K562 (cell line): ENCODE results near the gene FAM50A. TPM values are rescaled to one million over a fixed set of nuclear protein-coding genes. Genes with fewer than 3 reads are reported as not detected.

Experiments
- CREM ChIP-seq: IDR thresholded peaks from 2 replicates; pipeline ENCODE4 v1.6.1; 2014; ENCODE audit warnings: antibody characterized with exemption, low read depth
- EP400 ChIP-seq: fragments of 450-650 bp; IDR thresholded peaks from 2 replicates; pipeline ENCODE4 v1.6.1; 2017; ENCODE audit warnings: antibody characterized with exemption, mild to moderate bottlenecking, moderate library complexity
- ETV6 ChIP-seq, 3 experiments: fragments of 150-350 bp in 1 of 3; sonication (generic) in 1 of 3; formaldehyde crosslinking in 1 of 3; IDR thresholded peaks; 2 replicates each; pipeline versions ENCODE4 v1.6.1 to v1.8.0; 2014 to 2022; ENCODE audit warnings: borderline replicate concordance in 2 of 3, low read depth in 2 of 3, antibody characterized with exemption in 1 of 3, low read length in 1 of 3, mild to moderate bottlenecking in 1 of 3, missing genetic modification reagents in 1 of 3
- MTA2 ChIP-seq: fragments of 450-650 bp; IDR thresholded peaks from 2 replicates; pipeline ENCODE4 v1.6.1; 2016; ENCODE audit warnings: low read depth
- PURB ChIP-seq: sonication (generic); formaldehyde crosslinking; IDR thresholded peaks from 2 replicates; pipeline ENCODE4 v1.9.0; 2021; ENCODE audit warnings: low read depth, mild to moderate bottlenecking, missing genetic modification reagents
- RB1 ChIP-seq: fragments of 450-650 bp; IDR thresholded peaks from 2 replicates; pipeline ENCODE4 v1.6.1; 2017; ENCODE audit warnings: low read depth, mild to moderate bottlenecking
- TCF3 ChIP-seq: sonication (generic); formaldehyde crosslinking; IDR thresholded peaks from 2 replicates; pipeline ENCODE4 v1.4.0; 2020; ENCODE audit warnings: mild to moderate bottlenecking, missing genetic modification reagents
- TCF7 ChIP-seq: sonication (generic); IDR thresholded peaks from 2 replicates; pipeline ENCODE4 v1.6.1; 2016; ENCODE audit warnings: antibody characterized with exemption, borderline replicate concordance
- TGIF2 ChIP-seq: sonication (generic); formaldehyde crosslinking; IDR thresholded peaks from 2 replicates; pipeline ENCODE4 v1.8.1; 2022; ENCODE audit warnings: mild to moderate bottlenecking, missing genetic modification reagents, moderate library complexity
- ZFP1 ChIP-seq: fragments of 450-650 bp; formaldehyde crosslinking; IDR thresholded peaks from 2 replicates; pipeline ENCODE4 v1.4.0; 2020; ENCODE audit warnings: mild to moderate bottlenecking, mixed read lengths
- ZKSCAN3 ChIP-seq: fragments of 250-450 bp; sonication (Bioruptor Pico); IDR thresholded peaks from 2 replicates; pipeline ENCODE4 v1.4.0; 2020
- ZNF121 ChIP-seq: sonication (generic); formaldehyde crosslinking; conservative IDR thresholded peaks from 2 replicates; pipeline ENCODE4 v1.8.0; 2022; ENCODE audit warnings: missing genetic modification reagents
- ZNF232 ChIP-seq: sonication (generic); formaldehyde crosslinking; IDR thresholded peaks from 2 replicates; pipeline ENCODE4 v1.8.0; 2022; ENCODE audit warnings: mild to moderate bottlenecking, missing genetic modification reagents
- polyA plus RNA-seq, 8 experiments: library from polyadenylated mRNA; depleted of rRNA in 4 of 8; stranded (reverse) in 5 of 8; unstranded in 3 of 8; fragments of >200 nt; fragmentation: Nextera tagmentation in 2 of 8; fragmentation: Illumina TruSeq in 1 of 8; extraction: Ambion mirVana in 2 of 8; extraction: Trizol in 1 of 8; gene quantifications; 2 replicates each; pipeline versions ENCODE4 v1.2.1 to v1.2.3, GENCODE V29; 2011 to 2014; ENCODE audit warnings: inconsistent platforms in 1 of 8, missing spikeins in 1 of 8
- total RNA-seq, 7 experiments: library from RNA; depleted of rRNA in 6 of 7; stranded (reverse); fragments of >200 nt in 6 of 7; fragmentation: Illumina TruSeq in 2 of 7; extraction: Trizol in 2 of 7; gene quantifications; 2 replicates each; pipeline versions ENCODE4 v1.2.1 to v1.2.3, GENCODE V29; 2011 to 2021; ENCODE audit warnings: low replicate concordance in 1 of 7
- TF ChIP-seq, protein P1 (sequence below): fragments of 450-650 bp; formaldehyde crosslinking; IDR thresholded peaks from 2 replicates; pipeline ENCODE4 v1.4.0; 2022; ENCODE audit warnings: missing genetic modification characterization
- TF ChIP-seq, protein P2 (sequence below): fragments of 450-650 bp; IDR thresholded peaks from one replicate; pipeline ENCODE4 v1.6.1; 2018; ENCODE audit warnings: mild to moderate bottlenecking, moderate library complexity; ENCODE audit not compliant: partially characterized antibody
- TF ChIP-seq, protein P3 (sequence below): fragments of 450-650 bp; IDR thresholded peaks from 2 replicates; pipeline ENCODE4 v1.6.1; 2016; ENCODE audit warnings: missing biosample characterization, missing genetic modification characterization
- TF ChIP-seq, protein P4 (sequence below): fragments of 450-650 bp; formaldehyde crosslinking; IDR thresholded peaks from 2 replicates; pipeline ENCODE4 v1.4.0; 2020; ENCODE audit warnings: mild to moderate bottlenecking, moderate library complexity

The FAM50A gene
- total and polyA plus RNA-seq, 9 of the 15 experiments (the other 6 are each of a cell fraction or from before 2014, with no cell fraction given): 4.4 to 114 (median 67.3) TPM

DNA sequence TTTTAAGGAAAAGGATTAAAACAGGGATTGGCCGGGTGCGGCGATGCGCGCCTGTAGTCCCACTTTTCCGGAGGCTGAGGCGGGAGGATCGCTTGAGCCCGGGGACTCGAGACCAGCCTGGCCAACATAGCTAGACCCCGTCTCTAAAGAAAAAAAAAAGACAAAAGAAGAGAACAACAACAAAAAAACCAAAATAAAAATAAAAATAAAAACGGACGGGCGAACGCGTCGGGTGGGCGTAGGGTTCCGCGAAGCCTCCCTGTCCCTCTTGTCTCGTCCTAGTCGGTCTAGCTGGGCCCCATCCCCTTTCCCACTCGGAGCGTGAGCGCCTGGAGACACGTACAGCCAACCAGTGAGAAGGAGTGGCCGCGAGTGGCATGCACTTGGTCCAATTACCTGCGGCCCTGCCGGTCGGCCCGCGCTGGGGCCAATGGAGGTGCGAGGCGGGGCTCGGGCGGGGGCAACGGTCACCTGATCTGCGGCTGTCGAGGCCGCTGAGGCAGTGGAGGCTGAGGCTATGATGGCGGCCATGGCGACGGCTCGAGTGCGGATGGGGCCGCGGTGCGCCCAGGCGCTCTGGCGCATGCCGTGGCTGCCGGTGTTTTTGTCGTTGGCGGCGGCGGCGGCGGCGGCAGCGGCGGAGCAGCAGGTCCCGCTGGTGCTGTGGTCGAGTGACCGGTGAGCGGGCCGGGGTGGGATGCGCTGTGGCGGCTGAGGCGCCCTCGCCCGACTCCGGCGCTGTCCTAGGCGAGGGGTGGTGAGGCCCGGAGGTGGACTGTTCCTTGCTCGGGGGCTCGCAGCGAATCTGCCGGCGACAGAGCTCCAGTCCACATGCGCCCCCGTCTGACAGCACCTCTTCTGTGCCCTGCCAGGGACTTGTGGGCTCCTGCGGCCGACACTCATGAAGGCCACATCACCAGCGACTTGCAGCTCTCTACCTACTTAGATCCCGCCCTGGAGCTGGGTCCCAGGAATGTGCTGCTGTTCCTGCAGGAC, 15.5 kb upstream of the FAM50A start, which contains the start of gene ATP6AP1 (continued):
- TF ChIP-seq ETV6 (IDR thresholded peaks at IDR 0.05; ENCODE audit: borderline replicate concordance in 1 of 2, low read depth in 2 of 2, low read length in 1 of 2): no peak
- TF ChIP-seq ETV6 (CRISPR knock-in tag; IDR thresholded peaks at IDR 0.05; ENCODE audit: borderline replicate concordance): no peak
- TF ChIP-seq ZFP1 (CRISPR knock-in tag): no peak
- TF ChIP-seq, protein P1, sequence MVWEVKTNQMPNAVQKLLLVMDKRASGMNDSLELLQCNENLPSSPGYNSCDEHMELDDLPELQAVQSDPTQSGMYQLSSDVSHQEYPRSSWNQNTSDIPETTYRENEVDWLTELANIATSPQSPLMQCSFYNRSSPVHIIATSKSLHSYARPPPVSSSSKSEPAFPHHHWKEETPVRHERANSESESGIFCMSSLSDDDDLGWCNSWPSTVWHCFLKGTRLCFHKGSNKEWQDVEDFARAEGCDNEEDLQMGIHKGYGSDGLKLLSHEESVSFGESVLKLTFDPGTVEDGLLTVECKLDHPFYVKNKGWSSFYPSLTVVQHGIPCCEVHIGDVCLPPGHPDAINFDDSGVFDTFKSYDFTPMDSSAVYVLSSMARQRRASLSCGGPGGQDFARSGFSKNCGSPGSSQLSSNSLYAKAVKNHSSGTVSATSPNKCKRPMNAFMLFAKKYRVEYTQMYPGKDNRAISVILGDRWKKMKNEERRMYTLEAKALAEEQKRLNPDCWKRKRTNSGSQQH: no peak
- TF ChIP-seq TCF3 (CRISPR knock-in tag): no peak
- TF ChIP-seq CREM: peak; percentile 58; the same call in 1 of the 2 replicates
- TF ChIP-seq TCF7: no peak
- TF ChIP-seq, protein P2, sequence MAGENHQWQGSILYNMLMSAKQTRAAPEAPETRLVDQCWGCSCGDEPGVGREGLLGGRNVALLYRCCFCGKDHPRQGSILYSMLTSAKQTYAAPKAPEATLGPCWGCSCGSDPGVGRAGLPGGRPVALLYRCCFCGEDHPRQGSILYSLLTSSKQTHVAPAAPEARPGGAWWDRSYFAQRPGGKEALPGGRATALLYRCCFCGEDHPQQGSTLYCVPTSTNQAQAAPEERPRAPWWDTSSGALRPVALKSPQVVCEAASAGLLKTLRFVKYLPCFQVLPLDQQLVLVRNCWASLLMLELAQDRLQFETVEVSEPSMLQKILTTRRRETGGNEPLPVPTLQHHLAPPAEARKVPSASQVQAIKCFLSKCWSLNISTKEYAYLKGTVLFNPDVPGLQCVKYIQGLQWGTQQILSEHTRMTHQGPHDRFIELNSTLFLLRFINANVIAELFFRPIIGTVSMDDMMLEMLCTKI: no peak
- TF ChIP-seq, protein P3, sequence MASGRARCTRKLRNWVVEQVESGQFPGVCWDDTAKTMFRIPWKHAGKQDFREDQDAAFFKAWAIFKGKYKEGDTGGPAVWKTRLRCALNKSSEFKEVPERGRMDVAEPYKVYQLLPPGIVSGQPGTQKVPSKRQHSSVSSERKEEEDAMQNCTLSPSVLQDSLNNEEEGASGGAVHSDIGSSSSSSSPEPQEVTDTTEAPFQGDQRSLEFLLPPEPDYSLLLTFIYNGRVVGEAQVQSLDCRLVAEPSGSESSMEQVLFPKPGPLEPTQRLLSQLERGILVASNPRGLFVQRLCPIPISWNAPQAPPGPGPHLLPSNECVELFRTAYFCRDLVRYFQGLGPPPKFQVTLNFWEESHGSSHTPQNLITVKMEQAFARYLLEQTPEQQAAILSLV: no peak
- TF ChIP-seq MTA2: no peak
- no peak for TF ChIP-seq ZKSCAN3 (CRISPR knock-in tag)
- peak; percentile 99 for TF ChIP-seq ZNF121 (CRISPR knock-in tag)
- TF ChIP-seq RB1: peak; percentile 55; the same call in 1 of the 2 replicates
- TF ChIP-seq, protein P4, sequence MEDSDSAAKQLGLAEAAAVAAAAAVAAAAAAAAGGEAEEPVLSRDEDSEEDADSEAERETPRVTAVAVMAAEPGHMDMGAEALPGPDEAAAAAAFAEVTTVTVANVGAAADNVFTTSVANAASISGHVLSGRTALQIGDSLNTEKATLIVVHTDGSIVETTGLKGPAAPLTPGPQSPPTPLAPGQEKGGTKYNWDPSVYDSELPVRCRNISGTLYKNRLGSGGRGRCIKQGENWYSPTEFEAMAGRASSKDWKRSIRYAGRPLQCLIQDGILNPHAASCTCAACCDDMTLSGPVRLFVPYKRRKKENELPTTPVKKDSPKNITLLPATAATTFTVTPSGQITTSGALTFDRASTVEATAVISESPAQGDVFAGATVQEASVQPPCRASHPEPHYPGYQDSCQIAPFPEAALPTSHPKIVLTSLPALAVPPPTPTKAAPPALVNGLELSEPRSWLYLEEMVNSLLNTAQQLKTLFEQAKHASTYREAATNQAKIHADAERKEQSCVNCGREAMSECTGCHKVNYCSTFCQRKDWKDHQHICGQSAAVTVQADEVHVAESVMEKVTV: no peak
- TF ChIP-seq ZNF232 (CRISPR knock-in tag): no peak
- no peak for TF ChIP-seq TGIF2 (CRISPR knock-in tag)
- TF ChIP-seq PURB (CRISPR knock-in tag): no peak
- TF ChIP-seq EP400: peak; percentile 59; the same call in 1 of the 2 replicates
